Caco-2 (cell line): Measurements from ENCODE around the gene ATE1. TPM values are rescaled to one million over a fixed set of nuclear protein-coding genes. Genes with fewer than 3 reads are reported as not detected.
A peak's percentile ranks its signal among the peaks of the same experiment; 100 is the strongest.

Experiments
- BruUV-seq: library from RNA; stranded (reverse); fragments of 400-500 nt; replicated peaks from 2 replicates; lab custom pipeline; 2021; lab: Mats Ljungman, UMichigan
- CTCF ChIA-PET: fragments of 300-600 bp; sonication (Branson Sonifier 250); formaldehyde crosslinking; loops from one replicate; lab custom pipeline; 2022; ENCODE audit warnings: antibody characterized with exemption; lab: Charles Lee
- POLR2A ChIA-PET: fragments of 300-600 bp; sonication (Branson Sonifier 250); formaldehyde crosslinking; loops from one replicate; lab custom pipeline; 2022; ENCODE audit warnings: antibody characterized with exemption; lab: Charles Lee
- DNase-seq, 2 experiments: peaks; one replicate each; pipeline versions ENCODE4 v3.0.0 to v3.0.0-alpha.2; 2020 to 2022
- H3K27me3 ChIP-seq: replicated peaks from 2 replicates; pipeline ENCODE4 v1.6.0; 2011; ENCODE audit warnings: low read length; ENCODE audit not compliant: control insufficient read depth, insufficient read depth
- H3K36me3 ChIP-seq: 2 replicates; pipeline ENCODE4 v1.5.1; 2011; ENCODE audit warnings: low read length; ENCODE audit not compliant: control insufficient read depth, insufficient read depth
- H3K4me1 ChIP-seq: fragments of 250-450 bp; sonication (Bioruptor Pico); 2 replicates; pipeline ENCODE4 v1.5.1; 2020; ENCODE audit warnings: mild to moderate bottlenecking
- H3K4me3 ChIP-seq: 2 replicates; pipeline ENCODE4 v1.5.1; 2011; ENCODE audit warnings: low read depth, mild to moderate bottlenecking, control low read depth, low read length
- H3K9me3 ChIP-seq: fragments of 250-450 bp; sonication (Bioruptor Pico); 2 replicates; pipeline ENCODE4 v1.5.1; 2020; ENCODE audit warnings: mild to moderate bottlenecking, moderate library complexity
- H3K27ac Mint-ChIP-seq: one replicate; pipeline ENCODE4 v1.8.0; 2022; ENCODE audit warnings: mixed read lengths; ENCODE audit not compliant: unreplicated experiment
- H3K27me3 Mint-ChIP-seq: one replicate; pipeline ENCODE4 v1.8.0; 2022; ENCODE audit warnings: mixed read lengths; ENCODE audit not compliant: insufficient read depth, unreplicated experiment
- H3K36me3 Mint-ChIP-seq: one replicate; pipeline ENCODE4 v1.8.0; 2022; ENCODE audit warnings: mild to moderate bottlenecking, mixed read lengths; ENCODE audit not compliant: insufficient read depth, unreplicated experiment
- H3K4me1 Mint-ChIP-seq: one replicate; pipeline ENCODE4 v1.8.0; 2022; ENCODE audit warnings: low read depth, mixed read lengths; ENCODE audit not compliant: unreplicated experiment
- H3K4me3 Mint-ChIP-seq: one replicate; pipeline ENCODE4 v1.8.0; 2022; ENCODE audit warnings: mild to moderate bottlenecking, moderate library complexity, mixed read lengths; ENCODE audit not compliant: unreplicated experiment
- H3K9me3 Mint-ChIP-seq: one replicate; pipeline ENCODE4 v1.8.0; 2022; ENCODE audit warnings: mixed read lengths; ENCODE audit not compliant: unreplicated experiment
- CTCF ChIP-seq, 2 experiments: fragments of 200-600 bp in 1 of 2; IDR thresholded peaks; 1 replicate in 1 of 2; 2 replicates in 1 of 2; pipeline versions ENCODE4 v1.5.1 to v1.8.0; 2011 to 2022; ENCODE audit warnings: antibody characterized with exemption in 1 of 2, control low read depth in 1 of 2, inconsistent platforms in 1 of 2, low read depth in 1 of 2, low read length in 1 of 2, mild to moderate bottlenecking in 1 of 2, moderate library complexity in 1 of 2; ENCODE audit not compliant: insufficient read depth in 1 of 2, severe bottlenecking in 1 of 2, unreplicated experiment in 1 of 2
- intact Hi-C: fragments of 100-400 bp; cut with micrococcal nuclease; formaldehyde crosslinking; loops from one replicate; pipeline ENCODE4 v1.10.0; 2022; ENCODE audit not compliant: unreplicated experiment
- total RNA-seq: library from RNA; stranded (reverse); gene quantifications from 2 replicates; pipeline ENCODE4 v1.2.3, GENCODE V29; 2022

Gene ATE1
- total RNA-seq, 1 experiment from 2014 or later: 75.2 TPM

DNA sequence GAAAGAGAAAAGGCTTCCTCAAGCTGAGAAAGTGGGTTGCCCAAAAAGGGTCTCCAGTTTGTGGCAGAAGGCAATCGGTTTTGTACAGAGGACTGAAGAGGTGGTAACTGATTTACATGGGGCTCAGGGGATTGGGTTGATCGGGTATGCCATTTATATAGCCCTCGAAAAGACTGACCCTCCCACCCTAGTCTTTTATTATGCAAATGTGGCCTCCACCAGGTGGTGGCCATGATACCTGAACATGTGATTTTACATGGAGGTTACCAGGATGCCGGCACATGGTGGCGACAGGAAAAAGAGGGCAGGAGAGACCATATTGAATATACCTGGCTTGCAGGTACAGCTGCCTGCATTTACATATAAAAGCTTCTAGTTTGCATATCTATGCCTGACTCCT, 36.7 kb downstream of the ATE1 start:
- ChIA-PET POLR2A (no interaction called here), CTCF (interaction anchor here (0.6 kb wide), 1 partner anchor 43 kb away, joined by 3 read pairs; no protein-coding TSS in a partner anchor)
- Mint-ChIP-seq H3K27me3 (no peaks in the 10 kb centered on the region), H3K27ac (no peak overlapping the region), H3K4me3 (no peak overlapping the region), H3K9me3 (no peaks in the 10 kb centered on the region), H3K36me3 (peaks cover 43% of the 10 kb centered on the region), H3K4me1 (peaks cover 6% of the 10 kb centered on the region)
- H3K4me3 ChIP-seq: no peak overlapping the region
- no peak for DNase-seq
- no peaks in the 10 kb centered on the region for H3K9me3 ChIP-seq
- no peaks in the 10 kb centered on the region; the same call in none of the 2 replicates for H3K36me3 ChIP-seq
- TF ChIP-seq CTCF (IDR thresholded peaks at IDR 0.05; ENCODE audit: insufficient read depth in 1 of 2, low read depth in 1 of 2, low read length in 1 of 2, severe bottlenecking in 1 of 2, unreplicated experiment in 1 of 2): no peak
- BruUV-seq: no TSS peak
- H3K27me3 ChIP-seq: no peaks in the 10 kb centered on the region
- peaks cover 8% of the 10 kb centered on the region for H3K4me1 ChIP-seq
- intact Hi-C loops: no loop called here

GRCh38 chr10:121889212-121889611, 38.6 kb downstream of the ATE1 start:
- CTCF ChIA-PET: no interaction called here

GRCh38 chr10:121886997-121887622, 40.7 kb downstream of the ATE1 start:
- TF ChIP-seq CTCF (IDR thresholded peaks at IDR 0.05; ENCODE audit: insufficient read depth in 1 of 2, low read depth in 1 of 2, low read length in 1 of 2, severe bottlenecking in 1 of 2, unreplicated experiment in 1 of 2): peak; percentile 88 to 93
- DNase-seq: peak; percentile 64 to 80
- Histone ChIP-seq H3K36me3 (no peaks in the 10 kb centered on the region), H3K27me3 (no peaks in the 10 kb centered on the region), H3K4me3 (no peak overlapping the region), H3K9me3 (no peaks in the 10 kb centered on the region), H3K4me1 (peaks cover 8% of the 10 kb centered on the region)
- Mint-ChIP-seq H3K27me3 (no peaks in the 10 kb centered on the region), H3K27ac (no peak overlapping the region), H3K4me3 (no peak overlapping the region), H3K4me1 (peaks cover 15% of the 10 kb centered on the region), H3K9me3 (no peaks in the 10 kb centered on the region), H3K36me3 (peaks cover 39% of the 10 kb centered on the region)
- CTCF ChIA-PET: interaction anchor here (0.6 to 1.5 kb wide), 7 partner anchors 10 to 114 kb away, joined by 3 to 9 read pairs (median 3); no protein-coding TSS in a partner anchor
- BruUV-seq: no TSS peak
- intact Hi-C loops: loop anchor here (1.0 to 10.0 kb wide), 3 partner anchors 63 to 292 kb away; partner anchors contain the start of gene FGFR2
- POLR2A ChIA-PET: interaction anchor here (0.6 to 0.7 kb wide), 2 partner anchors 79 to 291 kb away, joined by 3 read pairs; no protein-coding TSS in a partner anchor

More at GRCh38 chr10:121889212-121889611, 38.6 kb downstream of the ATE1 start:
- H3K27me3 Mint-ChIP-seq: no peaks in the 10 kb centered on the region
- DNase-seq: no peak
- Histone ChIP-seq H3K4me1 (peaks cover 8% of the 10 kb centered on the region), H3K9me3 (no peaks in the 10 kb centered on the region), H3K36me3 (no peaks in the 10 kb centered on the region; the same call in none of the 2 replicates), H3K27me3 (no peaks in the 10 kb centered on the region), H3K4me3 (no peak overlapping the region)
- intact Hi-C loops: loop anchor here (5.0 to 10.0 kb wide), 2 partner anchors 152 to 294 kb away; partner anchors contain the start of gene FGFR2
- no peaks in the 10 kb centered on the region for H3K9me3 Mint-ChIP-seq
- BruUV-seq: no TSS peak
- POLR2A ChIA-PET: no interaction called here
- H3K4me1 Mint-ChIP-seq: peaks cover 6% of the 10 kb centered on the region
- no peak overlapping the region for H3K4me3 Mint-ChIP-seq
- peaks cover 39% of the 10 kb centered on the region for H3K36me3 Mint-ChIP-seq
- TF ChIP-seq CTCF (IDR thresholded peaks at IDR 0.05; ENCODE audit: insufficient read depth in 1 of 2, low read depth in 1 of 2, low read length in 1 of 2, severe bottlenecking in 1 of 2, unreplicated experiment in 1 of 2): no peak
- no peak overlapping the region for H3K27ac Mint-ChIP-seq
